WTC11 (cell line): ENCODE measurements around the gene GPC6. TPM values are rescaled to one million over a fixed set of nuclear protein-coding genes. Genes with fewer than 3 reads are reported as not detected.

Experiments used
- ATAC-seq: fragments of 200-7000 bp; cut with Tn5 transposase; 2 replicates; pipeline ENCODE4 v1.10.0; 2021; ENCODE audit warnings: mild to moderate bottlenecking, moderate library complexity
- CTCF ChIA-PET: fragments of 300-600 bp; sonication (Branson Sonifier 250); formaldehyde crosslinking; loops from one replicate; lab custom pipeline; 2021; ENCODE audit warnings: antibody characterized with exemption; lab: Charles Lee
- POLR2A ChIA-PET: fragments of 350-600 bp; sonication (Branson Sonifier 250); formaldehyde crosslinking; loops from one replicate; lab custom pipeline; 2021; ENCODE audit warnings: antibody characterized with exemption; lab: Charles Lee
- DNase-seq: peaks from one replicate; pipeline ENCODE4 v3.0.0; 2021; ENCODE audit warnings: low spot score
- H3K27ac Mint-ChIP-seq: 2 replicates; pipeline ENCODE4 v1.8.0; 2021; ENCODE audit warnings: mixed read lengths
- H3K27me3 Mint-ChIP-seq: 2 replicates; pipeline ENCODE4 v1.8.0; 2021; ENCODE audit warnings: low read depth, mild to moderate bottlenecking, moderate library complexity, mixed read lengths
- H3K36me3 Mint-ChIP-seq: 2 replicates; pipeline ENCODE4 v1.8.0; 2021; ENCODE audit warnings: mixed read lengths
- H3K4me1 Mint-ChIP-seq: 2 replicates; pipeline ENCODE4 v1.8.0; 2022; ENCODE audit warnings: mixed read lengths
- H3K4me3 Mint-ChIP-seq: 2 replicates; pipeline ENCODE4 v1.8.0; 2021; ENCODE audit warnings: mild to moderate bottlenecking, moderate library complexity, mixed read lengths
- H3K9me3 Mint-ChIP-seq: 2 replicates; pipeline ENCODE4 v1.8.0; 2021; ENCODE audit warnings: mixed read lengths
- FOXK1 ChIP-seq: sonication (generic); formaldehyde crosslinking; IDR thresholded peaks from 2 replicates; pipeline ENCODE4 v1.8.0; 2022; ENCODE audit warnings: mild to moderate bottlenecking, moderate library complexity, missing genetic modification reagents
- JUN ChIP-seq: sonication (generic); formaldehyde crosslinking; IDR thresholded peaks from 2 replicates; pipeline ENCODE4 v1.8.0; 2023; ENCODE audit warnings: mild to moderate bottlenecking, missing genetic modification reagents
- NFE2L1 ChIP-seq: sonication (generic); formaldehyde crosslinking; IDR thresholded peaks from 2 replicates; pipeline ENCODE4 v1.8.1; 2023; ENCODE audit warnings: missing genetic modification reagents
- RORB ChIP-seq: fragments of 250-450 bp; sonication (Bioruptor Pico); IDR thresholded peaks from 2 replicates; pipeline ENCODE4 v1.9.0; 2021; ENCODE audit warnings: mild to moderate bottlenecking
- TCF7 ChIP-seq: sonication (generic); formaldehyde crosslinking; IDR thresholded peaks from 2 replicates; pipeline ENCODE4 v1.8.0; 2022; ENCODE audit warnings: mild to moderate bottlenecking, low read depth, missing genetic modification reagents, moderate library complexity
- TEAD1 ChIP-seq: sonication (generic); formaldehyde crosslinking; IDR thresholded peaks from 2 replicates; pipeline ENCODE4 v1.8.0; 2022; ENCODE audit warnings: mild to moderate bottlenecking, missing genetic modification reagents
- ZNF219 ChIP-seq: sonication (generic); formaldehyde crosslinking; IDR thresholded peaks from 2 replicates; pipeline ENCODE4 v1.8.0; 2023; ENCODE audit warnings: missing genetic modification reagents, mild to moderate bottlenecking, borderline replicate concordance
- ZNF232 ChIP-seq: sonication (generic); formaldehyde crosslinking; IDR thresholded peaks from 2 replicates; pipeline ENCODE4 v1.8.0; 2022; ENCODE audit warnings: mild to moderate bottlenecking, missing genetic modification reagents
- ZNF281 ChIP-seq: sonication (generic); formaldehyde crosslinking; IDR thresholded peaks from 2 replicates; pipeline ENCODE4 v1.8.0; 2023; ENCODE audit warnings: mild to moderate bottlenecking, missing genetic modification reagents
- ZNF317 ChIP-seq: sonication (generic); formaldehyde crosslinking; IDR thresholded peaks from 2 replicates; pipeline ENCODE4 v1.8.1; 2023; ENCODE audit warnings: low read depth, mild to moderate bottlenecking, moderate library complexity, missing genetic modification reagents, borderline replicate concordance
- ZNF423 ChIP-seq: fragments of 250-450 bp; sonication (Bioruptor Pico); IDR thresholded peaks from 2 replicates; pipeline ENCODE4 v2.1.2; 2022; ENCODE audit warnings: mild to moderate bottlenecking, moderate library complexity
- ZNF425 ChIP-seq: fragments of 250-450 bp; sonication (Bioruptor Pico); conservative IDR thresholded peaks from 2 replicates; pipeline ENCODE4 v1.9.0; 2021; ENCODE audit warnings: mild to moderate bottlenecking
- ZSCAN18 ChIP-seq: fragments of 250-450 bp; sonication (Bioruptor Pico); IDR thresholded peaks from 2 replicates; pipeline ENCODE4 v2.1.2; 2022; ENCODE audit warnings: mild to moderate bottlenecking, moderate library complexity
- total RNA-seq: library from RNA; stranded (reverse); gene quantifications from 3 replicates; pipeline ENCODE4 v1.2.3, GENCODE V29; 2021
- TF ChIP-seq, protein P1 (sequence below): sonication (generic); formaldehyde crosslinking; IDR thresholded peaks from 2 replicates; pipeline ENCODE4 v1.8.0; 2023; ENCODE audit warnings: missing genetic modification reagents, mild to moderate bottlenecking, borderline replicate concordance
- TF ChIP-seq, protein P2 (sequence below): fragments of 250-450 bp; sonication (Bioruptor Pico); IDR thresholded peaks from 2 replicates; pipeline ENCODE4 v1.9.0; 2021; ENCODE audit warnings: mild to moderate bottlenecking
- TF ChIP-seq, protein P3 (sequence below): sonication (generic); formaldehyde crosslinking; IDR thresholded peaks from 2 replicates; pipeline ENCODE4 v1.8.1; 2022; ENCODE audit warnings: low read depth, mild to moderate bottlenecking, moderate library complexity, missing genetic modification reagents, borderline replicate concordance

The GPC6 gene
- total RNA-seq, 1 experiment from 2014 or later: 19.5 TPM

DNA sequence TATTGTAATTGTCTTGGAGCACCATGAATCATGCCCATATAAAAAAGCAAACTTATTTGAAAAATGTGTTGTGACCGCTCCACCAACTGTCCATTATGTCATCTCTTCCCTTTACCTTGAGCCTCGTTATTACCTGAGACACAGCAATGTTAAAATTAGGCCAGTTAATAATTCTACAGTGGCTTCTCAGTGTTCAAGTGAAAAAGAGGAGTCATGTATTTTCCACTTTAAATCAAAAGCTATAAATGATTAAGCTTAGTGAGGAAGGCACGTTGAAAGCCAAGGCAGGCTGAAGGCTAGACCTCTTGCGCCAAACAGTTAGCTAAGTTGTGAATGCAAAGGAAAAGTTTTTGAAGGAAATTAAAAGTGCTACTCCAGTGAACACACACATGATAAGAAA, 210.5 kb downstream of the GPC6 start (continued):
- TF ChIP-seq, protein P1, sequence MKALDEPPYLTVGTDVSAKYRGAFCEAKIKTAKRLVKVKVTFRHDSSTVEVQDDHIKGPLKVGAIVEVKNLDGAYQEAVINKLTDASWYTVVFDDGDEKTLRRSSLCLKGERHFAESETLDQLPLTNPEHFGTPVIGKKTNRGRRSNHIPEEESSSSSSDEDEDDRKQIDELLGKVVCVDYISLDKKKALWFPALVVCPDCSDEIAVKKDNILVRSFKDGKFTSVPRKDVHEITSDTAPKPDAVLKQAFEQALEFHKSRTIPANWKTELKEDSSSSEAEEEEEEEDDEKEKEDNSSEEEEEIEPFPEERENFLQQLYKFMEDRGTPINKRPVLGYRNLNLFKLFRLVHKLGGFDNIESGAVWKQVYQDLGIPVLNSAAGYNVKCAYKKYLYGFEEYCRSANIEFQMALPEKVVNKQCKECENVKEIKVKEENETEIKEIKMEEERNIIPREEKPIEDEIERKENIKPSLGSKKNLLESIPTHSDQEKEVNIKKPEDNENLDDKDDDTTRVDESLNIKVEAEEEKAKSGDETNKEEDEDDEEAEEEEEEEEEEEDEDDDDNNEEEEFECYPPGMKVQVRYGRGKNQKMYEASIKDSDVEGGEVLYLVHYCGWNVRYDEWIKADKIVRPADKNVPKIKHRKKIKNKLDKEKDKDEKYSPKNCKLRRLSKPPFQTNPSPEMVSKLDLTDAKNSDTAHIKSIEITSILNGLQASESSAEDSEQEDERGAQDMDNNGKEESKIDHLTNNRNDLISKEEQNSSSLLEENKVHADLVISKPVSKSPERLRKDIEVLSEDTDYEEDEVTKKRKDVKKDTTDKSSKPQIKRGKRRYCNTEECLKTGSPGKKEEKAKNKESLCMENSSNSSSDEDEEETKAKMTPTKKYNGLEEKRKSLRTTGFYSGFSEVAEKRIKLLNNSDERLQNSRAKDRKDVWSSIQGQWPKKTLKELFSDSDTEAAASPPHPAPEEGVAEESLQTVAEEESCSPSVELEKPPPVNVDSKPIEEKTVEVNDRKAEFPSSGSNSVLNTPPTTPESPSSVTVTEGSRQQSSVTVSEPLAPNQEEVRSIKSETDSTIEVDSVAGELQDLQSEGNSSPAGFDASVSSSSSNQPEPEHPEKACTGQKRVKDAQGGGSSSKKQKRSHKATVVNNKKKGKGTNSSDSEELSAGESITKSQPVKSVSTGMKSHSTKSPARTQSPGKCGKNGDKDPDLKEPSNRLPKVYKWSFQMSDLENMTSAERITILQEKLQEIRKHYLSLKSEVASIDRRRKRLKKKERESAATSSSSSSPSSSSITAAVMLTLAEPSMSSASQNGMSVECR (CRISPR knock-in tag): no peak
- TF ChIP-seq, protein P2, sequence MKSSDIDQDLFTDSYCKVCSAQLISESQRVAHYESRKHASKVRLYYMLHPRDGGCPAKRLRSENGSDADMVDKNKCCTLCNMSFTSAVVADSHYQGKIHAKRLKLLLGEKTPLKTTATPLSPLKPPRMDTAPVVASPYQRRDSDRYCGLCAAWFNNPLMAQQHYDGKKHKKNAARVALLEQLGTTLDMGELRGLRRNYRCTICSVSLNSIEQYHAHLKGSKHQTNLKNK (CRISPR knock-in tag): no peak

DNA sequence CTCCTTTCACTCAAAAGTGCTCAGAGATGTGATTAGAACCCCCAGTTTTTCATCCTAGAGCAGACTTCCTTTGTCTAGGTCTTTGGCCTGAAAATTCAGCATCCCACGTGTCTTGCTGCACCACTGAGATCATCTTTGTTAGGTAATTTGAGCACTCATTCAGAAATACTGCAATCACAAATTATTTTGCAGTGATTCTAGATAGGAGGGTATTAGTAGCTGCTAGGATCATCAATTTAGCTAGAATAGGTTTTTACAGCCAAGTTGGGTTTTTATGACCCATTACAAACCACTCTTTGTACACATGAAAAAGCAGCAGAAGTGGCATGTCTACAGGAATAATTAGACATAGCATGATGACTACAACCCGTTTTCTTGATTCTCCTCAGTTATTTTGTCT, 219.6 kb downstream of the GPC6 start:
- POLR2A ChIA-PET: no interaction called here
- TF ChIP-seq, protein P1 (CRISPR knock-in tag): no peak
- no peak for TF ChIP-seq ZNF232
- no peak for TF ChIP-seq FOXK1
- TF ChIP-seq JUN (CRISPR knock-in tag): no peak
- no peak for TF ChIP-seq ZNF281 (CRISPR knock-in tag)
- TF ChIP-seq NFE2L1: no peak
- no peak for TF ChIP-seq ZNF219 (CRISPR knock-in tag)
- no peak for TF ChIP-seq ZSCAN18 (CRISPR knock-in tag)
- TF ChIP-seq, protein P3, sequence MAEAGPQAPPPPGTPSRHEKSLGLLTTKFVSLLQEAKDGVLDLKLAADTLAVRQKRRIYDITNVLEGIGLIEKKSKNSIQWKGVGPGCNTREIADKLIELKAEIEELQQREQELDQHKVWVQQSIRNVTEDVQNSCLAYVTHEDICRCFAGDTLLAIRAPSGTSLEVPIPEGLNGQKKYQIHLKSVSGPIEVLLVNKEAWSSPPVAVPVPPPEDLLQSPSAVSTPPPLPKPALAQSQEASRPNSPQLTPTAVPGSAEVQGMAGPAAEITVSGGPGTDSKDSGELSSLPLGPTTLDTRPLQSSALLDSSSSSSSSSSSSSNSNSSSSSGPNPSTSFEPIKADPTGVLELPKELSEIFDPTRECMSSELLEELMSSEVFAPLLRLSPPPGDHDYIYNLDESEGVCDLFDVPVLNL (CRISPR knock-in tag): no peak
- TF ChIP-seq ZNF423 (CRISPR knock-in tag): no peak
- TF ChIP-seq TEAD1 (CRISPR knock-in tag): no peak
- no peak for TF ChIP-seq TCF7
- no peak for TF ChIP-seq RORB (CRISPR knock-in tag)
- TF ChIP-seq ZNF425 (CRISPR knock-in tag): no peak
- TF ChIP-seq ZNF317 (CRISPR knock-in tag): no peak
- TF ChIP-seq, all 79 proteins: peak for 0
- no peaks in the 10 kb centered on the region for H3K36me3 Mint-ChIP-seq
- no peak overlapping the region for H3K27ac Mint-ChIP-seq
- ATAC-seq (no peak; the same call in 1 of the 2 replicates), DNase-seq (no peak)
- peaks cover 26% of the 10 kb centered on the region for H3K4me1 Mint-ChIP-seq
- H3K9me3 Mint-ChIP-seq: no peaks in the 10 kb centered on the region
- CTCF ChIA-PET: no interaction called here
- no peak overlapping the region for H3K4me3 Mint-ChIP-seq
- H3K27me3 Mint-ChIP-seq: no peaks in the 10 kb centered on the region
